Muscle of leg (tissue), 11 donors: ENCODE measurements around the gene SLC51B. TPM values are rescaled to one million over a fixed set of nuclear protein-coding genes. Genes with fewer than 3 reads are reported as not detected.
"Not testable (repeated sequence)": the region's sequence is repeated elsewhere in the genome, so short reads cannot be mapped to it uniquely, and the experiment has no call there.

Experiments used
- DNase-seq: peaks from one replicate; pipeline ENCODE4 v3.0.0; 2013
- H3K27ac ChIP-seq: one replicate; pipeline ENCODE4 v1.5.1; 2013; ENCODE audit warnings: mild to moderate bottlenecking, low read length, control low read depth
- H3K27me3 ChIP-seq: one replicate; pipeline ENCODE4 v1.6.1; 2013; ENCODE audit warnings: low read length; ENCODE audit not compliant: control insufficient read depth, insufficient read depth
- H3K36me3 ChIP-seq: one replicate; pipeline ENCODE4 v1.6.1; 2013; ENCODE audit warnings: low read length; ENCODE audit not compliant: control insufficient read depth, insufficient read depth
- H3K4me1 ChIP-seq: one replicate; pipeline ENCODE4 v1.6.1; 2013; ENCODE audit warnings: low read length; ENCODE audit not compliant: control insufficient read depth, insufficient read depth
- H3K4me3 ChIP-seq: one replicate; pipeline ENCODE4 v1.5.1; 2013; ENCODE audit warnings: low read length, control low read depth
- H3K9me3 ChIP-seq: replicated peaks from 2 replicates; pipeline ENCODE4 v1.6.1; 2013; ENCODE audit warnings: low read depth, low read length; ENCODE audit not compliant: control insufficient read depth
- WGBS: methylation state at CpG from one replicate; pipeline ENCODE4 v1.1.5; 2013; ENCODE audit warnings: missing lambda C conversion rate; ENCODE audit not compliant: insufficient coverage; 5-methylcytosine and 5-hydroxymethylcytosine counted together
- polyA plus RNA-seq, 8 donors: library from polyadenylated mRNA; unstranded; fragments of 120-200 nt; gene quantifications; one replicate each; pipeline versions ENCODE4 v1.2.1 to v1.2.3, GENCODE V29; 2013; ENCODE audit warnings: inconsistent platforms in 1 of 8, low replicate concordance in 1 of 8; ENCODE audit not compliant: insufficient read length in 8 of 8, insufficient read depth in 1 of 8
- total RNA-seq: library from RNA; stranded (reverse); fragments of 120-200 nt; gene quantifications from one replicate; pipeline ENCODE4 v1.2.4, GENCODE V29; 2013

SLC51B gene
- total and polyA plus RNA-seq, 9 donors = 0.71 to 3.0 (median 1.5) TPM

- Histone ChIP-seq H3K9me3 (no peaks in the 10 kb centered on the region), H3K4me3 (no peak overlapping the region), H3K4me1 (peaks cover 4% of the 10 kb centered on the region), H3K27ac (no peak overlapping the region), H3K27me3 (no peaks in the 10 kb centered on the region), H3K36me3 (no peaks in the 10 kb centered on the region)
- DNase-seq = no peak
- WGBS = 34% methylated on average over 3 of the region's 5 CpGs
Observed at GRCh38 chr15:65038836-65039235, 6.4 kb upstream of the SLC51B start.

- DNase-seq = no peak
- H3K36me3 ChIP-seq = no peaks in the 10 kb centered on the region
- no peak overlapping the region for H3K4me3 ChIP-seq
- no CpG with 5 or more reads among the region's 6 CpGs for WGBS
- H3K27ac ChIP-seq = no peak overlapping the region
- no peaks in the 10 kb centered on the region for H3K27me3 ChIP-seq
- H3K4me1 ChIP-seq = peaks cover 12% of the 10 kb centered on the region
- H3K9me3 ChIP-seq = no peaks in the 10 kb centered on the region
Observed at GRCh38 chr15:65040461-65040860, 4.7 kb upstream of the SLC51B start.

- H3K36me3 ChIP-seq = no peaks in the 10 kb centered on the region
- H3K27me3 ChIP-seq = no peaks in the 10 kb centered on the region
- DNase-seq = no peak
- no CpG with 5 or more reads among the region's 2 CpGs for WGBS
- H3K27ac ChIP-seq = no peak overlapping the region
- no peaks in the 10 kb centered on the region for H3K9me3 ChIP-seq
- H3K4me3 ChIP-seq = no peak overlapping the region
- H3K4me1 ChIP-seq = peaks cover 13% of the 10 kb centered on the region
Observed at GRCh38 chr15:65041787-65042186, 3.4 kb upstream of the SLC51B start.

GRCh38 chr15:65042776-65043327 is 2.3 kb upstream of the SLC51B start:
- DNase-seq = no peak
- H3K9me3 ChIP-seq = no peaks in the 10 kb centered on the region
- no peak overlapping the region for H3K27ac ChIP-seq
- no peaks in the 10 kb centered on the region for H3K36me3 ChIP-seq
- H3K27me3 ChIP-seq = no peaks in the 10 kb centered on the region
- H3K4me1 ChIP-seq = peaks cover 13% of the 10 kb centered on the region
- H3K4me3 ChIP-seq = no peak overlapping the region
- whole genome bisulfite sequencing = 14% methylated on average over 1 of the region's 4 CpGs

GRCh38 chr15:65044218-65044617 is 969 bp upstream of the SLC51B start:
- H3K4me1 ChIP-seq = peaks cover 18% of the 10 kb centered on the region
- 76% methylated on average over 3 of the region's 5 CpGs for WGBS
- H3K9me3 ChIP-seq, H3K27ac ChIP-seq, H3K4me3 ChIP-seq, H3K36me3 ChIP-seq, DNase-seq, H3K27me3 ChIP-seq: not testable (repeated sequence)

GRCh38 chr15:65048241-65048640 is 3.1 kb downstream of the SLC51B start:
- no peak overlapping the region for H3K4me3 ChIP-seq
- no peak overlapping the region for H3K27ac ChIP-seq
- no peaks in the 10 kb centered on the region for H3K27me3 ChIP-seq
- H3K36me3 ChIP-seq = peaks cover under 1% of the 10 kb centered on the region
- H3K9me3 ChIP-seq = no peaks in the 10 kb centered on the region
- no CpG with 5 or more reads among the region's 2 CpGs for WGBS
- DNase-seq = no peak
- H3K4me1 ChIP-seq = peaks cover 32% of the 10 kb centered on the region

- H3K27ac ChIP-seq = no peak overlapping the region
- WGBS = 3% methylated on average over 15 of the region's 19 CpGs
Observed at GRCh38 chr15:65049418-65049840, 4.2 kb downstream of the SLC51B start.

GRCh38 chr15:65050270-65050669 is 5.1 kb downstream of the SLC51B start:
- Histone ChIP-seq H3K27ac (no peak overlapping the region), H3K4me3 (no peak overlapping the region), H3K27me3 (no peaks in the 10 kb centered on the region), H3K4me1 (peaks cover 28% of the 10 kb centered on the region), H3K36me3 (peaks cover 11% of the 10 kb centered on the region), H3K9me3 (no peaks in the 10 kb centered on the region)
- no peak for DNase-seq
- WGBS = 58% methylated on average over 2 of the region's 4 CpGs

More at GRCh38 chr15:65049418-65049840, 4.2 kb downstream of the SLC51B start:
- peak overlapping the region; percentile 39 for H3K4me3 ChIP-seq
- H3K4me1 ChIP-seq = peaks cover 33% of the 10 kb centered on the region
- peaks cover 4% of the 10 kb centered on the region for H3K36me3 ChIP-seq
- no peaks in the 10 kb centered on the region for H3K9me3 ChIP-seq
- peak; percentile 96 for DNase-seq
- H3K27me3 ChIP-seq = no peaks in the 10 kb centered on the region

- no peak for DNase-seq
- peaks cover 11% of the 10 kb centered on the region for H3K36me3 ChIP-seq
Observed at GRCh38 chr15:65051266-65051665, 6.1 kb downstream of the SLC51B start.

GRCh38 chr15:65052956-65053355 is 7.8 kb downstream of the SLC51B start:
- Histone ChIP-seq H3K36me3 (peaks cover 11% of the 10 kb centered on the region), H3K4me1 (peaks cover 26% of the 10 kb centered on the region), H3K9me3 (no peaks in the 10 kb centered on the region), H3K27me3 (no peaks in the 10 kb centered on the region), H3K27ac (no peak overlapping the region), H3K4me3 (no peak overlapping the region)
- no peak for DNase-seq
- WGBS = no CpG with 5 or more reads among the region's 2 CpGs

More at GRCh38 chr15:65051266-65051665, 6.1 kb downstream of the SLC51B start:
- no peaks in the 10 kb centered on the region for H3K9me3 ChIP-seq
- H3K4me3 ChIP-seq = no peak overlapping the region
- H3K4me1 ChIP-seq = peaks cover 26% of the 10 kb centered on the region
- 63% methylated on average over 2 of the region's 2 CpGs for WGBS
- no peak overlapping the region for H3K27ac ChIP-seq
- H3K27me3 ChIP-seq = no peaks in the 10 kb centered on the region
